Stomach (tissue), 4 donors: ENCODE measurements around the gene MEF2A.

ENCODE experiments used
- CTCF ChIP-seq, 7 experiments: fragments of 450-650 bp in 4 of 7; fragments of 200-600 bp in 3 of 7; sonication (generic) in 3 of 7; IDR thresholded peaks; one replicate each; pipeline ENCODE4 v1.5.1; 2016 to 2019; ENCODE audit warnings: antibody characterized with exemption in 7 of 7, control low read depth in 2 of 7, mild to moderate bottlenecking in 1 of 7
- EP300 ChIP-seq: sonication (generic); formaldehyde crosslinking; IDR thresholded peaks from one replicate; pipeline ENCODE4 v1.6.1; 2017; ENCODE audit warnings: antibody characterized with exemption
- POLR2A ChIP-seq, 4 donors: fragments of 450-650 bp; IDR thresholded peaks; one replicate each; pipeline ENCODE4 v1.6.1; 2016; ENCODE audit warnings: antibody characterized with exemption in 4 of 4, control low read depth in 2 of 4, mild to moderate bottlenecking in 1 of 4, moderate library complexity in 1 of 4

DNA sequence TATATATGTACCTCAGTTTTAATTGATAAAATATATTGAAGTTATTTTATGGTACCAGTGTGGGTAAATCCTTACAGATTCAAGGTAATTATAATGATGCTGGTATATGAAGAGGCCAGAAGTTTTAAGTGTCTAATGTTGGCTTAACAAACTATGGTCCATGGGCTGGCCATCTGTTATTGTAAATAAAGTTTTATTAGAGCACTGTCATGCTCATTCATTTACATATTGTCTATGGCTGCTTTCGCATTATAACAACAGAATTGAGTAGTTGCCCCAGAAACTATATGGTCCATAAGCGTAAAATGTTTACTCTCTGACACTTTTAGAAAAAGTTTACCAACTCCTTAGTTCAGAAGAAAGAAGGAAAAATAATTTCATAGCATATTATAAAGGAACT, 67.9 kb downstream of the MEF2A start:
- TF ChIP-seq POLR2A (IDR thresholded peaks at IDR 0.05) (no peak), CTCF (IDR thresholded peaks at IDR 0.05) (no peak), EP300 (no peak)
